HG03139 (cell line): ENCODE results near the gene LCLAT1.

ENCODE experiments used
- ATAC-seq: cut with Tn5 transposase; IDR thresholded peaks from one replicate; pipeline ENCODE4 v1.9.1; 2021; ENCODE audit not compliant: unreplicated experiment

The LCLAT1 gene

DNA sequence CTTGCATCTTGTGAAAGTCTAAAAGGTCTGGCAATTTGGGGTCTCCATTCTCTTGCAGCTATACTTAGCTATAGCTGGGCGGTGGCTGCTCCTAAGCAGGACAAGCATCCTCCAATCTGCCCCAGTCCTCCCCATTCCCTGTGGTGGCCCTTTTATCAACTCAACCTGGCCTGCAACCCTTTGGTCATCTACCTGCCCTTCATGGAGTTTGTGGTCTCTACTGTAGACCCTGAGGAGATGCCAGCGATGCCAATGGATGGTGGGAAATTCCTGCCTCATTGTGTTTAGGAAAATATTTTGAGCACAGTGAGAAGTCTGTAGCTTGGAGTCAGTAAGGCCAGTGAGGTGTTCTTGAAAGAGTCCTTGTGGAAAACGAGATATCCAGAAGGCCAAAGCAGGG, 216.8 kb downstream of the LCLAT1 start:
- ATAC-seq: no peak

DNA sequence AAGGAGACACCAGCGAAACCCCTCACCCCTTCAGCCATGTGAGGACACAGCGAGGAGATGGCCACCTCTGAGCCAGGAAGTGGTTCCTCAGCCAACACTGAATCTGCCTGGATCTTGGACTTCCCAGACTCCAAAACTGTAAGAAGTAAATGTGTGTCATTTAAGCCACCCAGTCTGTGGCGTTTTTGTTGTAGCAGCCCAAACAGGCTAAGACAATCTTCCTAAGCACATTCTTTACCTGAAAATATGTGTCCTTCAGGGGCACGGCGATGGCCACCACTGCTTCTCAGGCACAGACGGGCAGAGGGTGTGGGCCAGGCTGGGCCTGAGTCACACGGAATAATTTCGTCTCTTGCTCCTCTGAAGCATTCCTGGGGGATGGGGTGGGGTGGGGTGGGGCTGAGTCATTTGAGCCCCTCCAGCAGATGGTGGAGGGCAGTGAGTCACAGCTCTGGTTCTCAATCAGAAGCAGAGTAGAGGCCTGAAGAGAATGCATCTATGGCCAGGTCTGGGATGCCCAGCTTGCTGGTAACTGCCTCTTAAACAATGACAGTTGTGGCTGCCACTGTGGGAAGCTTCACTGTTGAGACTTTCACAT, 217.8 kb downstream of the LCLAT1 start:
- no peak for ATAC-seq

DNA sequence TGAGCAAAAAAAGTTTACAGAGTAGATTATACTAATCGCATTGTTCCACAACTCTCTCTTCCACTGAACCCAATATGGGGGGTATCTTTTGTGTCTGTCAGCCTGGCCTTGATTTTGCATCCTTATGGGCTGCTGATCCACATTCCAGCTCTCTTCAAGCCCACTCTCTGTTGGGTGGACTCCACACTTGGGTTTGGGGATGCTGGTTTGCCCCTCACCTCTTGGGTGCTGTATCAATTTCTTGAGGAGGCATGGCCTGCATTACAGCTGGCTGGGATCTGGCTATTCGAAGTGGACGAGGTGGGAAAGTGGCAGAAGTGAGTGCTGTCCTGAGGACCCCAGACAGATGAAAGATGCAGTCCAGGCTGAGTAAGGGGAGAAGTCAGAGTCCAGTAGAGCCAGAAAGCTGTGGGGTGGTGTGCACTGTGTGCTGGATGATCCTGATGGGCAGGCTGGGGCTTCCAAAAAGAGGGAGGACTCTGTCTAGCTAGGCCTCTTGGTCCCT, 218.8 kb downstream of the LCLAT1 start:
- no peak for ATAC-seq

DNA sequence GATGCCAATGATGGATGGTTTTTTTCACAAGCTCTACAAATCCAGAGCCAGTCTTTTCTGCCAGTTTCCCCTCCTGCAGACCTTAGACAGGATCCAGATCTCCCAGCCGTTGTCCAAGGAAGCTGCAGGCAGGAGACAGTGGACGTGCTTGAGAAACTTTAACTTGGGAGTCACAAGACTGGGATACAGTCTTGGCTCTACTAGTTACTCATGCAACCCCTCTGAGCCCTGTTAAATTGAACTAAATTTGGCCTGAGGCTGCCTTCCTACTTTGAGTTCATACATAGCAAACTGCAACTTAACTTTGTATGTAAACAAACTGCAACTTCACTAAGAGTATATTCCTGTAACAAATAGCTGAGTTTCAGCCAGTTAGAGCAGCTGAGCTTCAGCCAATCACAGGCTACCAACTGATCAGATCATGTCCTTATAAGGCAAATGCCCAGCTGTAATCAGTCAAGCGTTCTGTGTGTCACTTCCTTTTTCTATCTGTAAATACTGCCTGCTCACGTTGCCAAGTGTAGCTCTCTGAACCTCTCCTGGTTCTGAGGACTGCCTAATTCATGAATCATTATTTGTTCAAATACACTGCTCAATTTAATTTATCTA, 219.3 kb downstream of the LCLAT1 start:
- ATAC-seq: no peak

DNA sequence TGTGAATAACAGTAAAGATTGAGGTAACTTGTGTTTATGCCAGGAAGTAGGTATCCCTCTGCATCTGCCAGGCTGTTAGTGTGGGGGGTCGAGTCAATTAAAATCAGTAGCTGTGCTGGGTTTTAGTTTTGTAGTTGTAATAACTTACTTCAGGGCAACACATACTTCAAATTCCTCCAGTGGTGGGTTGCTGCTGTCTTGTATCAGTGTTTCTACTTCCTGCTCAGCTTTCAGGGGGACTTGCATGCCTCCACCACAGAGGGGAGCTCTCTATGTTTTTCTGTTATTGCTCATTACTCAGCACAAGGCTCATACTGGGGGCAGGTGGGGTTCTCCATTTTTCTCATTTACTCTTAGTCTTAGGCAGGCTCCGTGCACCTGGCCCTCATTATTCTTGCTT, 223.4 kb downstream of the LCLAT1 start:
- no peak for ATAC-seq

DNA sequence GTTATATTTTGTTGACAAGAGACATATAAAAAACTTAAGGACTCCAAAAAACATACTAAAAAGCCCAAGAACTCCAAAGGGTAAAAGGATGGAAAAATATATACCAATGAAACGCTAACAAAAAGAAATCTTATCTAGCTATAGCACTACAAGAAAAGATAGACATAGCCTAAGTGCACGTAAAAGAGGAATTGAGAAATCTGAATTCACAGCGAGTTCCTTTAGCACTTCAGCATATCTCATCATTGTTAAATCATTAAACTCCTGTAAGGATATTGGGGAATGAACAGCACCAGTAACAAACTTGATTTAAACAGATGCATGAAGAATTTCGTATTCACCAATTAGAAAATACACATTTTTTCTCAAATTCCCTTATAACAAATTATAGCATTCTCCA, 226.1 kb downstream of the LCLAT1 start:
- ATAC-seq: no peak

DNA sequence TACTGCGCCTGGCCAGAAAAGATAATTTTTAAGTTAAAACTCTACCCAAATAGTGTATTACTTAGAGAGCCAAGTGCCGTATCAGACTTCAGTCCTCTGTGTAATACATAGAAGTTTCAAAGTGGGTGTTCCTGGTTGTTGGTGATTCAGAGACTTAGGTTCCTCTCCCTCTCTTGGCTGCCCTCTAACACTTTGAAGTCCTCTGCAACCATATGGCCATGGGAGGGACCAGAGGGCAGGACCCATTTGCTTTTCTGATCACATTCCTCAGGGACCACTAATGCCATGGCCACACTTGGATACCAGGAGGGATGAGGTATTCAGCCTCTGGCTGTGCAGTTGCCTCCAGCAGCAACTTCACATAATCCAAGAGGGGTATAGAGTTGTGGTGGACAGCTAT, 228.7 kb downstream of the LCLAT1 start:
- no peak for ATAC-seq

DNA sequence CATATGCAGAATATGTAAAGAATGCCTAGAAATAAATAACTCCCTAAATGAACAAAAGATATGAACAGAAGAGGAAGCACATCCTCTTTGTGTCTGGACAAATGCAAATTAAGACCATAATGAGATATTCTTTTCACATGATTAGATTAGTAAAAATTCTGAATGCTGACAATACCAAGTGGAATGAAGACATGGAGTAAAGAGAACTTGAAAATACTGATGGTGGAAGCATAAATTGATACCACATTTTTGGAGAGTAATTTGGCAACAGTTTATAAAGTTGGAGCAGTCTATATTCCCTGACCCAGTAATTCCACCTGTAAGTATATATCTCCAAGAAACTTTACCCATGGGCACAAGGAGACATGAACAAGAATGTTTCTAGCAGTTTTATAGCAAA, 230.2 kb downstream of the LCLAT1 start:
- no peak for ATAC-seq

DNA sequence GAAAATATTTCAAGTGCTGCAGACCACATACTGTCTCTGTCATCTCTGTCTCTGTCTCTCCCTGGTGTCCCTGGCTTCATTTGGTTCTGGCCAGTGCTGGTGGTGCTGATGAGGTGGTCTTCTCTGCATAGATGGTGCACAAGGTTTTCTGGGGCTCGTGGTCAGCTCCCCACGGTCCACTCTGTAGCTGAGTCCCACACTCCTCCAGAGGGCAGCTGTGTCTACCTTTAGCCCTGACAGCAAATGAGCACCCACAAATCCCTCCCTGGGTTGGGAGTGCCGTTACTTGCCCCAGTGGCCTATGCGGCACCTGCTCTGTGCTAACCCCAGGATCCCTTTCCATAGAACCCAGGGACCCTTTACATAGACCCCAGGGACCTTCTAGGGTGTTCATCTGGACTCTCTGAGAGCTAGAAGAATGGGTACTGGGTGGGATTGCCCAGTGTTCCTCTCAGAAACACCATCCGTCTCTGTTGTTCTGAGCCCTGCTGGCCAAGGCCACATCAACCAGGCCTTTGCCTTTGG, 230.9 kb downstream of the LCLAT1 start:
- ATAC-seq: no peak

DNA sequence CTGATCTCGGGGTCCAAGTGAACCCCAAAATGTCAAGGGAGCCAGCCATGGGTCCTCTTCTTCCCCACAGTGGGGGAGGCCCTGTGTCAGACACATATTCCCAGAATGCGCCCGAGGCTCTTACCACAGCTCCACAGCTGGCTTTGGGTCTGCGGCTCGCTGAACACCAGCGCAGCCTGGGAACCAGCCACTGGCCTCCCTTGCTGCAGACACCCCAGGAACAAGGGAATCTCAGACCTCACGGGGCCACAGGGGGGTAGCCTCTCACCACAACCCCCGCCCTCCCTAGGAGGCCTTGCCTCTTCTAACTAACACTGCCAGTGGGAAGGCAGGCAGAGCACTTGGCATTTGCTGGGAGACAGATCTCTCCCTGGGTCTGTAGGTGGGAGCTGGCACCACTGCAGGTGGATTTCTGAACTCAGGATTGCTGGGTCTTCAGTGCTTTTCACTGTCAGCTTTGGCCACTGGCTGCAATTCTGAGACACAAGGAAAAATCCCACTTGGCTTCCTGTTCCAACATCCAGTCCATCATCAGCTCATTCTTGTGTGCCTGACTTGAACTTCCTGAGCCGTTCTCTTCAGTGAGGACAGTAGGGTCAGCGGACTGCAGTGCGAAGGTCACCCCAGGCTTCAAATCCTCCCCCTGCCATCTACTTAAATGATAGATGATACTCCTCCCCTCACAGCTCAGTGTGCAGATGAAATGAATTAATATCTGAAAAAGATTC, 231.5 kb downstream of the LCLAT1 start:
- no peak for ATAC-seq

DNA sequence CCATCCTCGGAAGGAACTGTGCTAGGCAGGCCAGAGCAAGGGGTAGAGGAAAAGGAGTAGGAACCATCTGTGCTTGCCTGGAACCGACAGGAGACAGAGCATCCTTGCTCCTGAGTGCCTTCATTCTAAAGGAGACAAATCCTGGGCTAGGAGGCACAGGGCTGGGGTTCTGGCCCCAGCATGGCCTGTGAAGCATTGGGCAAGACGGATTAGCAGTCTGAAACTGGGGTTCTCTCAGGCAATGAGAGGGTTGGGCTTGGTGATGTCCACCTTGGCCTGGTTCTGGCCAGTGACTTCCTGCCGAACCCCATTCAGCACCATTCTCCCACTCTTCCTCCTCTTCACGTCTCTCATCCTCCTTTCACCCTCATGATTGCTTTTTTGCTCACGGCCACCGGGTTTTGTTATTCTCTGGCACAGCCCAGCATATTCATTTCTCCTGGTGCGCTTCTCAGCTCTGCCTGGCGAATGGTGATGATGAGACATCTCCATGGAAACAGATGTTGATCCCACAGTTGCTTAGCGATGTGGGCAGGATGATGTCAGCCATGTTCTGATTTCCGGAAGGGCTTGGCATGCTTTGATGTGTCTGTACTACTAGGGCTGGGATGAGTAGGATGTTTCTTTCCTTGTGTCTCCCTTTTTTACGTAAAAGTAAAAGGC, 232.5 kb downstream of the LCLAT1 start:
- no peak for ATAC-seq

DNA sequence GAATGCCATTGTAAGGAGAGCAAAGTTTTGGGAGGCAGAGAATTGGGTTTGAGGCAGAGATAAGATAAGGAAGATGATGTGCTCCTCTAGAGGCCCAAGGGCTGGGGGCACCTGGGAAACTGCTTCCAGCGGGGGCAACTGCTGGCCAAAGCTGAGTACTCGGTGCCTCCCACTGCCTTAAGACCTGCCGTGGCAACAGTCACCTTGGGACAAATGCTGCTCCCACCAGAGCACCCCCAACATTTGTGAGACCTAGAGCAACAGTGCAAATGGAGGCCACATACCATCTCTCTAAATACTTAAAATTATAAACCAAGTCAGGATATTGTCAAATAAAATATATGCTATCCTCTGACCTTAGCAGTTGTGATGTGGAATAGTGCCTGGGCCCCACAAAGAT, 233.1 kb downstream of the LCLAT1 start:
- no peak for ATAC-seq

DNA sequence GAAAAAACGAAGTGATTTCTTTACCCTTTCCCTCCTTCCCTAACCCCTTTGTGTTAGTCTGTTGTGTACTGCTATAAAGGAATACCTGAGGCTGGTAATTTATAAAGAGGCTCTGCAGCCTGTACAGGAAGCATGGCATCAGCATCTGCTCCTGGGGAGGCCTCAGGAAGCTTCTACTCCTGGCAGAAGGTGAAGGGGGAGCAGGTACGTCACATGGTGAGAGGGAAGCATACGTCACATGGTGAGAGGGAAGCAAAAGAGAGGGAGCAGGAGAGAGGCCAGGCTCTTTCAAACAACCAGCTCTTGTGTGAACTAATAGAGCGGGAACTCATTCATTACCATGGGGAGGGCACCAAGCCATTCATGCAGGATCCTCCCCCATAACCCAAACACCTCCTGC, 234.0 kb downstream of the LCLAT1 start:
- ATAC-seq: no peak

DNA sequence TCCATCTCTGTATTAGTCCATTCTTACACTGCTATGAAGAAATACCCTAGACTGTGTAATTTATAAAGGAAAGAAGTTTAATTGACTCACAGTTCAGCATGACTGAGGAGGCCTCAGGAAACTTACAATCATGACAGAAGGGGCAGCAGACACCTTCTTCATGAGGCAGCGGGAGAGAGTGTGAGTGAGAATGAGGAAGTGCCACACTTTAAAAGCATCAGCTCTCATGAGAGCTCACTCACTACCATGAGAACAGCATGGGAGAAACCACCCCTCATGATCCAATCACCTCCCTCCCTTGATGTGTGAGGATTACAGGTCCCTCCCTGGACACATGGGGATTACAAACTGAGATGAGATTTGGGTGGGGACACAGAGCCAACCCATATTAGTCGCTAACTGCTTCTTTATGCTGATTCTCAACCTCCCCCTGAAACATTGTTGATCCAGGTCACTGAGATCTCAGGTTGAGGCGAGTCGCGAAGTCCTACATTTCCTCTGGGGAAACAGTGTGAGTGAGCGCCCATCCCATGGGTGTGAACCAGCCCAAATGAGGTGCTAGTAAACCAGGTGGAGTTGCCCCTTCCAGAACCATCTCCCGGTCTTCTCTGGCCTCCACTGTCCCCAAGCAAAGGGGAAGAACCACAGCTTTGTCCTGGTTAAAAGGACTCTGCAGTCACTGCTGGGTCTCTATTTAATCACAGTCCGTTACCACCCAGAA, 236.3 kb downstream of the LCLAT1 start:
- ATAC-seq: no peak

DNA sequence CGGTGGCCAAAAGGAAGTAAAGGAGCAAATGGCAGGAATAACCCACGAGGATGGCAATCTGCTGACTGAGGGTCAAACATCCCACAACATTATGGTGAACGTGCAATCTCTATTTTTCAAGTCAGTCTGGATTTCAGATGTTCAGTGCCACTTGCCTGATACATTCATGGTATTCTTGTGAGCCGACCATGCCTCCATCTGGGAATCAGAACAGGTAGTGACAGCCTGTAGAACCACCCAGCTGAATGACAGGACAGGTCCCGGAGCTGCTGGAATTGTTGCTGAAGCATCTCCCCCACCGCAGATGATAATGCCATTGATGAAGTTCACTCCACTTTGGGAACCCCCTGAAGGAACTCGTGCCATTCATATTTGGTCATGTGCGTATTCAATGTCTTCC, 237.0 kb downstream of the LCLAT1 start:
- no peak for ATAC-seq

DNA sequence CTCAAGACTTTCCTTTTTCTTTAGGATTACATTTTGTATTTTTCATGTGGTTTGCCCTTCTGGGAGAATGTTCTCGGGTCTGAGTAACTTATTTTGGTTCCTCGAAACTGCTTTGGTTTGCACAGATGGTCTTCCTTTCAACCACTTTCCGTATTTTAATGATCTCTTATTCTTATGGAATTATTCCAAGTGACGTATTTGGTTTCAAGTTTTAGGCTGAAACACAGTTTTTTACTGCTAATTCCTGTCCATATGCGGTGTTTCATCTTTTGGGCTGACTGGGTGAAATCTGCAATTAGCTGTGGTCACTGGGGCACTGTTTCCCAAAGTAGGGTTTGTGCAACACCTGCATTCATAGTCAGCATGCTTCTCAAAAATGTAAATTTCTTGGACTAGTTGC, 237.5 kb downstream of the LCLAT1 start:
- no peak for ATAC-seq

DNA sequence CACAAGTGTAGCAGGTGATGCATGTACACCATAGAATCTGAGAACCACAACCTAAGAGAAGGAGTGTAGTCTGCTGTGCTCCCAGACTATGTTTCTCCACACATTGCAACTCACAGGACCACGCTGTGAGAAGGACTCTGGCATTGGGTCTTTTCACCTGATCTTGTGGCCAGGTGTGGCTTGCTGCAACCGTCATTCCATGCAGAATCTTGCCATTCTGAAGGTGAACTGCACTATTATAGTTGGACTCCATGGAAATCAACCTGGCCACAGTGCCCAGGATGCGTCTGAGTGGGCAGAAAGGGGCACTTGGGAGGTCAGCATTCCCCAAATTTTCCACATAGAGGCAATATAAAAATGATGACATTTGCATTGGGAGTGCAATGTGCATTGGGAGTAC, 237.9 kb downstream of the LCLAT1 start:
- ATAC-seq: no peak

DNA sequence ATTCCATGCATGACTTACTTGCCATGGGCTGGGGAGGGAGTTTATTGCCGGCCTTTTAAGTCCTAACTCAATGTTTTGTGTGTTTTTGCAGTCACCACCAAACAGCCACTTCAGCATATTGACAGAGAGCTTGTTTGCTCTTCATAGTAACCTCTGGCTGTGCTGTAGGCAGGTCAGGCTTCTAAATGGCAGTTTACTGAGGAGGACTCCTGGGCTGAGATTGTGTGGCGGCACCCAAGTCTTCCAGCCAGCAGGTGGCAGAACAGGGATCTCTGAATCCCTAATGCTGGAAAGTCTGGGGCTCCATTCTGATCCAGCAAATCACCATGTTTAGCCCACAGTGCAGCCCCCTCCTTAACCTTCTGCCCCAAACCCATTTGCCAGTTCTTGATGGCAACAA, 239.0 kb downstream of the LCLAT1 start:
- ATAC-seq: no peak

DNA sequence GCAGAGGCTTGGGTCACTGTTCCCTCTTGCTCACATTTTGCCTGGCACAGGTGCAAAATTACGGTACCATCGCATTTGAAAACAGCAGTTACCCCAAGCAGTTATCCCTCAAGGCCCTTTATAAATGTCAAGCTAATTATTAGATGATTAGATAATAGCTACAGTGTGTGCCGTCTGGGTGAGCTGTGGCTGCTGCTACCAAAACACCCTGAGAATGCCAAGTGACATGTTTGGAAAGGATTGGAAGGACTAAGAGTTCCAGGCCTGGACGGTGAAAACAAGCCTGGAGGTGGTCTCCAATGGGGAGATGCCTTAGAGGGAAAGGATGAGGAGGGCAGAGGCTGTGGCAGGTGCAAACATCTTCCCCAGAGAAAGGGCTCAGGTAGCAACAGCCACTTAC, 239.6 kb downstream of the LCLAT1 start:
- ATAC-seq: no peak

DNA sequence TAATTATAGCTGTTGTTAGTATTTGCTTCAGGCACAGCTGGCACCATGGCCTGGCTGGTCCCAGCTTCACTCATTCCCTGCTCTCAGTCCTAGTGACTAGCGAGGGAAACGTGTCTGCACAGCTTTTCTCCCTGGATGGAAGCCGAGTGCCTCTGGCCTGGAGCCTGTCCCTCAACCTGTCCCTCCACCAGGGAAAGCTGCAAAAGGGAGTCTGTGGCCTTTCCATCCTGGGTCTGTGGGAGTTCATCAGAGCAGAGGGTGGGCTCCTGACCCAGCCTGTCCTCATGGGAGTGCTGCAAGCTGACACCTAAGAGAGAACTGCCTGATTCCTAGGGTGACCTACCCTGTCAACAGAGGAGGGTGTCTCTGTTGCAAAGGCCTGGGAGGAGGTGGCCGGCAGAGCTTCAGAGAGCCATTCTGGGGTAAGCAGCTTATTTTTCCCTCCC, 241.9 kb downstream of the LCLAT1 start:
- no peak for ATAC-seq
